Muscle of leg (tissue), 11 donors: ENCODE data around the gene CDC42EP1. TPM values are rescaled to one million over a fixed set of nuclear protein-coding genes. Genes with fewer than 3 reads are reported as not detected.
"Not testable (repeated sequence)": the region's sequence is repeated elsewhere in the genome, so short reads cannot be mapped to it uniquely, and the experiment has no call there.

Experiments
- DNase-seq: peaks from one replicate; pipeline ENCODE4 v3.0.0; 2013
- H3K27ac ChIP-seq: one replicate; pipeline ENCODE4 v1.5.1; 2013; ENCODE audit warnings: mild to moderate bottlenecking, low read length, control low read depth
- H3K27me3 ChIP-seq: one replicate; pipeline ENCODE4 v1.6.1; 2013; ENCODE audit warnings: low read length; ENCODE audit not compliant: control insufficient read depth, insufficient read depth
- H3K36me3 ChIP-seq: one replicate; pipeline ENCODE4 v1.6.1; 2013; ENCODE audit warnings: low read length; ENCODE audit not compliant: control insufficient read depth, insufficient read depth
- H3K4me1 ChIP-seq: one replicate; pipeline ENCODE4 v1.6.1; 2013; ENCODE audit warnings: low read length; ENCODE audit not compliant: control insufficient read depth, insufficient read depth
- H3K4me3 ChIP-seq: one replicate; pipeline ENCODE4 v1.5.1; 2013; ENCODE audit warnings: low read length, control low read depth
- H3K9me3 ChIP-seq: replicated peaks from 2 replicates; pipeline ENCODE4 v1.6.1; 2013; ENCODE audit warnings: low read depth, low read length; ENCODE audit not compliant: control insufficient read depth
- WGBS: methylation state at CpG from one replicate; pipeline ENCODE4 v1.1.5; 2013; ENCODE audit warnings: missing lambda C conversion rate; ENCODE audit not compliant: insufficient coverage; 5-methylcytosine and 5-hydroxymethylcytosine counted together
- polyA plus RNA-seq, 8 donors: library from polyadenylated mRNA; unstranded; fragments of 120-200 nt; gene quantifications; one replicate each; pipeline versions ENCODE4 v1.2.1 to v1.2.3, GENCODE V29; 2013; ENCODE audit warnings: inconsistent platforms in 1 of 8, low replicate concordance in 1 of 8; ENCODE audit not compliant: insufficient read length in 8 of 8, insufficient read depth in 1 of 8
- total RNA-seq: library from RNA; stranded (reverse); fragments of 120-200 nt; gene quantifications from one replicate; pipeline ENCODE4 v1.2.4, GENCODE V29; 2013

Gene CDC42EP1
- total and polyA plus RNA-seq, 9 donors, result 14.9 to 53.9 (median 50.3) TPM

- 0% methylated on average over 3 of the region's 28 CpGs for WGBS
- Histone ChIP-seq H3K4me3 (no peak overlapping the region), H3K4me1 (peaks cover 68% of the 10 kb centered on the region), H3K27me3 (peaks cover 3% of the 10 kb centered on the region), H3K27ac (peak overlapping the region; percentile 97), H3K36me3 (no peaks in the 10 kb centered on the region), H3K9me3 (no peaks in the 10 kb centered on the region)
- DNase-seq, result peak; percentile 99
Observed at GRCh38 chr22:37545703-37546436, 14.4 kb upstream of the CDC42EP1 start.

DNA sequence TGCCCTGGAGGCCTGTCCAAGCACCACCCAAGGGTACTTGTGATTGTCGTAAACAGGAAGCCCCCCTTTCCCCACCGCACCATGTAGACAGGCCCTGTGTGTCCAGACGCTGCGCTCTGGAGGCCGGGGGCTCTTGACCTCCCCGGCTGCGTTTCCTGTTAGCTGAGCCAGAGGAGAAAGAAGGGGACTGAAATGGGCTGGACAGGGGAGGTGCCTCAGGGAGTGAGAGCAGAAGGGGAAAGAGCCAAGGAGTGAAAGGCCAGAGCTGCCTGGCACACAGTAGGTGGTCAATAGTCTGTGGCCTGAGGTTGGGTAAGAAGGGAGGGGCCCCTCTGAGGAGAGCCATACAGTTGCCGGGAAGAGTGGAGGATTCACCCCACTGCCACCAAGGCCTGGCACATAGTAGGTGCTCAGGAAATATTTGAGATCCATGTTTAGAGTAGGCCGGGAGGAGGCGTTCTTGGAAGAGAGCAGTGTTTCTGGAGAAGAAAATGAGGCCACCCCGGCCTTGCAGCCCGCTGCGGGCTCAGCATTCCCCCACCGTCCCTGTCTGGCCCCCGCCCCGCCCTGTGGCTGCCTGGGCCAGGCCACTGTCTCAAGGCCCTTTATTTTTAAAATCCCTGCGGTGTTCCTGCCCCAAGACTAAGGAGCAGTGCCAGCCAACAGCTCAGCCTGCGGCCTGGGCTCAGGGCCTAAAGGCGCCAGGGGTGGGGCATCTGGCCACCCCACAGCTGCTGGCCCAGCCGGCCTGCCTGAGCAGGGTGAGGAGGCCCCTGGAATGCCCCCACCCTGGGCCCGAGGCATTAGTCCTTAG, 13.6 kb upstream of the CDC42EP1 start:
- Histone ChIP-seq H3K4me1 (peaks cover 74% of the 10 kb centered on the region), H3K27ac (peak overlapping the region; percentile 97), H3K27me3 (peaks cover 3% of the 10 kb centered on the region), H3K4me3 (no peak overlapping the region), H3K36me3 (no peaks in the 10 kb centered on the region), H3K9me3 (no peaks in the 10 kb centered on the region)
- peak; percentile 96 for DNase-seq
- 38% methylated on average over 12 of the region's 21 CpGs for WGBS

DNA sequence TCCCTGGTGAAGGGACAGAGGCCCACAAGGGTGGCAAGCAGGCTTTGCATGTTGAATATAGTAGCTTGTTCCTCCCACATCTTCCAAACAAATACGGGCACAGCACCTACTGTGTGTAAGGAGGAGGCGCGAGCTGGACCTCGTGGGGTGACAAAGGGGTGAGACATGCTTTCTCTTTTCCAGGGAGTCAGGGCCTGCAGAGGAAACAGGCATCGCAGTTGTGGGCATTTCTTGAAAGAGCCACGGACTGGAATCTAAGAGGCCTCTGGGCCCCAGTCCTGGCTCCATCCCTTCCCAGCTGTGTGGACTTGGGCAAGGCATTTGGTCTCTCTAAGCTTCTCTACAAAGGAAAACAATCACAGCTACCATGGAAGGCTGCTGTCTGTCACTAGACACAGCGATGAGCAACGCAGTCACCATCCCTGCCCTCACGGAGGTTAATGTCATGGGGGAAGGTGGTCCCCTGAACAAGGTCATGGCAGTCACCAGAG, 13.0 kb upstream of the CDC42EP1 start:
- H3K4me3 ChIP-seq, result no peak overlapping the region
- H3K36me3 ChIP-seq, result no peaks in the 10 kb centered on the region
- 56% methylated on average over 6 of the region's 9 CpGs for WGBS
- H3K4me1 ChIP-seq, result peaks cover 76% of the 10 kb centered on the region
- H3K27ac ChIP-seq, result peak overlapping the region; percentile 97
- no peaks in the 10 kb centered on the region for H3K9me3 ChIP-seq
- DNase-seq, result peak; percentile 83
- no peaks in the 10 kb centered on the region for H3K27me3 ChIP-seq

GRCh38 chr22:37549704-37550059, 10.6 kb upstream of the CDC42EP1 start:
- Histone ChIP-seq H3K4me3 (no peak overlapping the region), H3K9me3 (no peaks in the 10 kb centered on the region), H3K27me3 (no peaks in the 10 kb centered on the region), H3K4me1 (peaks cover 85% of the 10 kb centered on the region), H3K36me3 (no peaks in the 10 kb centered on the region), H3K27ac (peak overlapping the region; percentile 42)
- DNase-seq, result peak; percentile 74
- 18% methylated on average over 3 of the region's 5 CpGs for WGBS

DNA sequence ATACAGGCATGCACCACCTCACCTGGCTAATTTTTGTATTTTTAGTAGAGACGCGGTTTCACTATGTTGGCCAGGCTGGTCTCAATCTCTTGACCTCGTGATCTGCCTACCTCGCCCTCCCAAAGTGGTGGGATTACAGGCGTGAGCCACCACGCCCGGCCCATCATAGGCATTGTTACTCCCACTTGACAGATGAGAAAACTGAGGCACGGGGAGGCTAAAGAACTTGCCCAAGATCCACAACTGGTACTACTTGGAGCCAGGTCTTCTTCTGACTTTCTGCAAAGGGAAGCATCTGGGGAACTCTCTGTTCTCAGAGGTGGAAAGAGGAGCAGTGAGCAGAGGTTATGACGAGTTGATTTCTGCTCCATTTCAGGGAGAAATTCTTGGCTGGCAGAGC, 9.4 kb upstream of the CDC42EP1 start:
- not testable (repeated sequence) for H3K9me3 ChIP-seq, H3K27me3 ChIP-seq, H3K4me3 ChIP-seq, DNase-seq, H3K36me3 ChIP-seq
- H3K4me1 ChIP-seq, result peaks cover 74% of the 10 kb centered on the region
- peak overlapping the region; percentile 1 for H3K27ac ChIP-seq
- WGBS, result 92% methylated on average over 8 of the region's 9 CpGs

- Histone ChIP-seq H3K4me3 (no peak overlapping the region), H3K27me3 (no peaks in the 10 kb centered on the region), H3K36me3 (no peaks in the 10 kb centered on the region), H3K4me1 (peaks cover 71% of the 10 kb centered on the region), H3K9me3 (no peaks in the 10 kb centered on the region), H3K27ac (peak overlapping the region; percentile 90)
- no peak for DNase-seq
- 41% methylated on average over 6 of the region's 6 CpGs for WGBS
Observed at GRCh38 chr22:37551981-37552380, 8.3 kb upstream of the CDC42EP1 start.

DNA sequence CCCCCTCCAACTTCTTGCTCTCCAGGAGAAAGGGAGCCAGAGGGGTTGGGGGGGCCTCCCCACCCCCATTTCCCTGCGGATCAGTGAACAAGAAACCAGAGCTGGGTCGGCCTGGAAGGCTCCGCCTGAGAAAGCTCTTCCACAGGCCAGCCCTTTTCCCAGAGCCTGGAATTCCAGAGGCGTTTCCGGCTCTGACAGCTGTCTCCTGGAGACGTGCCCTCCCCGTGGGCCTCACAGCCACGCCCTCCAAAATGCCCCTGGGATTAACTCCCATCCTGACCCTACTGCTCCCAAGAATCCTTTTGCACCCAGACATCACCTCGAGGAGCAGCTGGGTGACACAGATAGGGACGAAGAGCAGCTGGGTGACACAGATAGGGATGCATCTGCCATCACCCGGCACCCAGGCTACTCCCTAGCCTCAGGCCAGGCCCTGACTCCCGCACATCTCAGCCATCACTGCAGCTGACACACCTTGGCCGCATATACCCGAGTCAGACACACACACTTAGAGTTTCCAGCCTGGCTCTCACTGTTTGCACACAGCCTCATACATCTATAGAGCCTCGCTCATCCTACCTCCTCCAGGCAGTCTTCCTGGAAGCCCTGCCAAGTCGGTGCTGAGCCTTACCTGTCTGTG, 7.6 kb upstream of the CDC42EP1 start:
- 25% methylated on average over 13 of the region's 16 CpGs for WGBS
- Histone ChIP-seq H3K4me3 (no peak overlapping the region), H3K27me3 (no peaks in the 10 kb centered on the region), H3K4me1 (peaks cover 68% of the 10 kb centered on the region), H3K9me3 (no peaks in the 10 kb centered on the region), H3K36me3 (no peaks in the 10 kb centered on the region), H3K27ac (peak overlapping the region; percentile 90)
- DNase-seq, result peak; percentile 94

DNA sequence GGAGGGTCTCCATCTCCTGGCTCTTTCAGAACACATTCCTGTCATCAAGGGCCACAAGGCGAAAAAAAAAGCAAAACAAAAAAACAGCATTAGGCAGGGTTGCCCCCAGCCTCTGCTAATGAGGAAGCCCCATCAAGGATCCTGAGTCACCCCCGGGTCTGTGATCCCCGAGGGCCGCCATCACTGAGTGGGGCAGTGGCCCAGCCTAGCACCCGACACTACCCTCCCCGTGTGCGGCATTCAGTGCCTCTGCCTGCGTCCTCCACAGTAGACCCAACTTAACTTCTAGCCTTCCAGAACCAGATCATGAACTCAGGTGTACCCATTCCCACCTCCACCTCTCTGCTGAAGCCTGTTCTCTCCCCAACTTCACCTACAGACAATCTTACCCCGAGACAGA, 6.6 kb upstream of the CDC42EP1 start:
- H3K36me3 ChIP-seq, result no peaks in the 10 kb centered on the region
- WGBS, result 93% methylated on average over 8 of the region's 9 CpGs
- no peaks in the 10 kb centered on the region for H3K9me3 ChIP-seq
- DNase-seq, result no peak
- no peak overlapping the region for H3K4me3 ChIP-seq
- H3K27ac ChIP-seq, result no peak overlapping the region
- no peaks in the 10 kb centered on the region for H3K27me3 ChIP-seq
- H3K4me1 ChIP-seq, result peaks cover 63% of the 10 kb centered on the region

GRCh38 chr22:37555029-37555428, 5.3 kb upstream of the CDC42EP1 start:
- DNase-seq, result no peak
- Histone ChIP-seq H3K4me1 (peaks cover 63% of the 10 kb centered on the region), H3K4me3 (no peak overlapping the region), H3K27me3 (no peaks in the 10 kb centered on the region), H3K9me3 (no peaks in the 10 kb centered on the region), H3K36me3 (no peaks in the 10 kb centered on the region), H3K27ac (no peak overlapping the region)

GRCh38 chr22:37556710-37557109, 3.6 kb upstream of the CDC42EP1 start:
- DNase-seq, result no peak
- Histone ChIP-seq H3K4me1 (peaks cover 54% of the 10 kb centered on the region), H3K4me3 (no peak overlapping the region), H3K27ac (peak overlapping the region; percentile 79), H3K36me3 (no peaks in the 10 kb centered on the region), H3K27me3 (peaks cover 7% of the 10 kb centered on the region), H3K9me3 (no peaks in the 10 kb centered on the region)
- 8% methylated on average over 2 of the region's 5 CpGs for WGBS
